ENCODE measurements around the gene NR1D2. TPM values are rescaled to one million over a fixed set of nuclear protein-coding genes. Genes with fewer than 3 reads are reported as not detected.

NR1D2 gene
- total and polyA plus RNA-seq, 2 of the 13 experiments (the other 11 are each of a cell fraction or from before 2014, with no cell fraction given): 5.3 to 8.1 TPM

GRCh38 chr3:23916886-23917678, 28.0 kb upstream of the NR1D2 start, which contains the start of the genes NKIRAS1 and RPL15 (continued):
- TF ChIP-seq KIAA2018 (CRISPR knock-in tag; IDR thresholded peaks at IDR 0.05; ENCODE audit: borderline replicate concordance): no peak
- TF ChIP-seq FOXK2 (IDR thresholded peaks at IDR 0.05): no peak
- TF ChIP-seq BHLHE40 (IDR thresholded peaks at IDR 0.05; ENCODE audit: low read length): no peak
- no peak; the same call in 1 of the 2 replicates for TF ChIP-seq BCL3 (CRISPR knock-in tag; IDR thresholded peaks at IDR 0.05)
- peak in 1 of 2 experiments; percentile 97; a peak in 2 of 4 replicates for TF ChIP-seq KLF16 (CRISPR knock-in tag; IDR thresholded peaks at IDR 0.05)
- TF ChIP-seq MYPOP (CRISPR knock-in tag; IDR thresholded peaks at IDR 0.05): peak; percentile 93
- 0 out of 2 replicates have a peak, but pooled peaks have one; percentile 59 for TF ChIP-seq ZBTB2 (CRISPR knock-in tag; IDR thresholded peaks at IDR 0.05; ENCODE audit: low read depth)
- TF ChIP-seq PLSCR1 (CRISPR knock-in tag; IDR thresholded peaks at IDR 0.05; ENCODE audit: borderline replicate concordance): no peak
- TF ChIP-seq XBP1 (CRISPR knock-in tag; IDR thresholded peaks at IDR 0.05): no peak
- TF ChIP-seq ZSCAN30 (CRISPR knock-in tag; IDR thresholded peaks at IDR 0.05): no peak
- no peak for TF ChIP-seq MTF1 (CRISPR knock-in tag; IDR thresholded peaks at IDR 0.05)
- TF ChIP-seq ZNF3 (CRISPR knock-in tag; IDR thresholded peaks at IDR 0.05): no peak
- no peak for TF ChIP-seq ZBTB14 (CRISPR knock-in tag; IDR thresholded peaks at IDR 0.05)

All from HepG2 (cell line).